ENCODE results near the gene RPS19BP1.

DNA sequence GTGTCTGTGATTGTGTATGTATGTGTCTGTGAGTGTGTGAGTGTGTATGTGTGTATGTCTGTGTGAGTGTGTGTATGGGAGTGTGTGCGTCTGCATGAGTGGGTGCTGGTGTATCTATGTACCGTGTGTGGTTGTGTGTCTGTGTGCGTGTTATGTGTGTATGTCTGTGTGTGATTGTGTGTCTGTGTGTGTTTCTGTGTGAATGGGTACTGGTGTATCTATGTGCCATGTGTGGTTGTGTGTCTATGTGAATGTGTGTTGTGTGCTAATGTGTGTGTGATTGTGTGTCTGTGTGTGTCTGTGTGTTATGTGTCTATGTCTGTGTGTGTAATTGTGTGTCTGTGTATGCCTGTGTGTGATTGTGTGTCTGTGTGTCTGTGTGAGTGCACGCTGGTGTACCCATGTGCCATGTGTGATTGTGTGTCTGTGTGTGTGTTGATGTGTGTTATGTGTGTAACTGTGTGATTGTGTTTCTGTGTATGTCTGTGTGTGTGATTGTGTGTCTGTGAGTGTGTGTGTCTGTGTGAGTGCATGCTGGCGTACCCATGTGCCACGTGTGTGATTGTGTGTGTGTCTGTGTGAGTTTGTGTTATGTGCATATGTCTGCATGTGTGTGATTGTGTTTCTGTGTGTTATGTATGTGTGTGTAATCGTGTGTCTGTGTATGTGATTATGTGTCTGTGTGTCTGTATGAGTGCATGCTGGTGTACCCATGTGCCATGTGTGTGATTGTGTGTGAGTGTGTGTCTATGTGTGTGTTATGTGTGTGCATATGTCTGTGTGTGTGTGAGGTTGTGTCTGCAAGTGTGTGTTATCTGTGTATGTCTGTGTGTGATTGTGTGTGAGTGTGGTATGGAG lies 31.3 kb upstream of the RPS19BP1 start:
- TF ChIP-seq, protein P1, sequence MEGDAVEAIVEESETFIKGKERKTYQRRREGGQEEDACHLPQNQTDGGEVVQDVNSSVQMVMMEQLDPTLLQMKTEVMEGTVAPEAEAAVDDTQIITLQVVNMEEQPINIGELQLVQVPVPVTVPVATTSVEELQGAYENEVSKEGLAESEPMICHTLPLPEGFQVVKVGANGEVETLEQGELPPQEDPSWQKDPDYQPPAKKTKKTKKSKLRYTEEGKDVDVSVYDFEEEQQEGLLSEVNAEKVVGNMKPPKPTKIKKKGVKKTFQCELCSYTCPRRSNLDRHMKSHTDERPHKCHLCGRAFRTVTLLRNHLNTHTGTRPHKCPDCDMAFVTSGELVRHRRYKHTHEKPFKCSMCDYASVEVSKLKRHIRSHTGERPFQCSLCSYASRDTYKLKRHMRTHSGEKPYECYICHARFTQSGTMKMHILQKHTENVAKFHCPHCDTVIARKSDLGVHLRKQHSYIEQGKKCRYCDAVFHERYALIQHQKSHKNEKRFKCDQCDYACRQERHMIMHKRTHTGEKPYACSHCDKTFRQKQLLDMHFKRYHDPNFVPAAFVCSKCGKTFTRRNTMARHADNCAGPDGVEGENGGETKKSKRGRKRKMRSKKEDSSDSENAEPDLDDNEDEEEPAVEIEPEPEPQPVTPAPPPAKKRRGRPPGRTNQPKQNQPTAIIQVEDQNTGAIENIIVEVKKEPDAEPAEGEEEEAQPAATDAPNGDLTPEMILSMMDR (IDR thresholded peaks at IDR 0.05 in 2 of 3, conservative IDR thresholded peaks at IDR 0.05 in 1 of 3; ENCODE audit: borderline replicate concordance in 1 of 3, insufficient read depth in 1 of 3, low read depth in 2 of 3, low read length in 2 of 3), result no peak
- no peak for TF ChIP-seq RAD21 (IDR thresholded peaks at IDR 0.05; ENCODE audit: low read depth)
- no peak for TF ChIP-seq CEBPB (IDR thresholded peaks at IDR 0.05; ENCODE audit: low read depth)
- TF ChIP-seq SIN3A (IDR thresholded peaks at IDR 0.05; ENCODE audit: low read depth), result no peak
- no peak for TF ChIP-seq EZH2 (IDR thresholded peaks at IDR 0.05)
